Raji (cell line): ENCODE measurements around the gene ZDHHC14.

Source experiments
- POLR2A ChIP-seq: IDR thresholded peaks from 2 replicates; pipeline ENCODE4 v1.6.1; 2011; ENCODE audit warnings: low read depth, low read length, control low read depth; ENCODE audit not compliant: insufficient read depth

The ZDHHC14 gene

GRCh38 chr6:157615420-157615769 is 234.4 kb downstream of the ZDHHC14 start:
- TF ChIP-seq POLR2A: no peak

- TF ChIP-seq POLR2A: no peak
These were observed 235.0 kb downstream of the ZDHHC14 start for GRCh38 chr6:157615951-157616350.

GRCh38 chr6:157620944-157621343 is 240.0 kb downstream of the ZDHHC14 start:
- TF ChIP-seq POLR2A: no peak

- TF ChIP-seq POLR2A: no peak
These were observed 240.4 kb downstream of the ZDHHC14 start for GRCh38 chr6:157621406-157621805.

GRCh38 chr6:157622427-157622826 is 241.4 kb downstream of the ZDHHC14 start:
- TF ChIP-seq POLR2A: no peak

- TF ChIP-seq POLR2A: no peak
These were observed 244.1 kb downstream of the ZDHHC14 start for GRCh38 chr6:157625111-157625510.

- no peak for TF ChIP-seq POLR2A
These were observed 244.8 kb downstream of the ZDHHC14 start for GRCh38 chr6:157625764-157626163.

GRCh38 chr6:157627195-157627966 is 246.4 kb downstream of the ZDHHC14 start:
- TF ChIP-seq POLR2A: no peak

- TF ChIP-seq POLR2A: no peak
These were observed 247.5 kb downstream of the ZDHHC14 start for GRCh38 chr6:157628463-157628862.

GRCh38 chr6:157629220-157629619 is 248.2 kb downstream of the ZDHHC14 start:
- TF ChIP-seq POLR2A: no peak

- TF ChIP-seq POLR2A: no peak
These were observed 249.6 kb downstream of the ZDHHC14 start for GRCh38 chr6:157630463-157631080.

GRCh38 chr6:157631412-157631811 is 250.4 kb downstream of the ZDHHC14 start:
- no peak for TF ChIP-seq POLR2A

GRCh38 chr6:157631838-157632614 is 251.0 kb downstream of the ZDHHC14 start:
- TF ChIP-seq POLR2A: no peak

- no peak for TF ChIP-seq POLR2A
These were observed 251.8 kb downstream of the ZDHHC14 start for GRCh38 chr6:157632821-157633220.

GRCh38 chr6:157634546-157634945 is 253.6 kb downstream of the ZDHHC14 start:
- TF ChIP-seq POLR2A: no peak
